ENCODE measurements around the gene STK11. TPM values are rescaled to one million over a fixed set of nuclear protein-coding genes. Genes with fewer than 3 reads are reported as not detected.
"Not testable (repeated sequence)": the region's sequence is repeated elsewhere in the genome, so short reads cannot be mapped to it uniquely, and the experiment has no call there.

Gene STK11
- polyA plus RNA-seq, 4 donors = 57.7 to 86.2 (median 66.4) TPM

- Histone ChIP-seq H3K27ac (ENCODE audit: low read depth in 1 of 3, low read length in 2 of 3) (no peak overlapping the region), H3K9me3 (ENCODE audit: control insufficient read depth in 2 of 2, insufficient read depth in 1 of 2, low read depth in 1 of 2, low read length in 1 of 2) (no peaks in the 10 kb centered on the region), H3K36me3 (ENCODE audit: control insufficient read depth in 3 of 3, insufficient read depth in 2 of 3, low read depth in 1 of 3, low read length in 3 of 3) (no peaks in the 10 kb centered on the region), H3K4me3 (ENCODE audit: low read depth in 1 of 3, low read length in 3 of 3) (no peak overlapping the region), H3K4me1 (ENCODE audit: control insufficient read depth in 3 of 3, insufficient read depth in 2 of 3, low read depth in 1 of 3, low read length in 2 of 3) (no peaks in the 10 kb centered on the region), H3K27me3 (ENCODE audit: control insufficient read depth in 3 of 3, insufficient read depth in 3 of 3, low read length in 3 of 3) (no peaks in the 10 kb centered on the region)
- DNase-seq (no peak), FAIRE-seq (no peak)
- WGBS, 3 donors = 59 to 74% (median 73%) methylated on average over 6 to 9 of the region's 9 CpGs
Measured at GRCh38 chr19:1189419-1189818, 16.2 kb upstream of the STK11 start.

DNA sequence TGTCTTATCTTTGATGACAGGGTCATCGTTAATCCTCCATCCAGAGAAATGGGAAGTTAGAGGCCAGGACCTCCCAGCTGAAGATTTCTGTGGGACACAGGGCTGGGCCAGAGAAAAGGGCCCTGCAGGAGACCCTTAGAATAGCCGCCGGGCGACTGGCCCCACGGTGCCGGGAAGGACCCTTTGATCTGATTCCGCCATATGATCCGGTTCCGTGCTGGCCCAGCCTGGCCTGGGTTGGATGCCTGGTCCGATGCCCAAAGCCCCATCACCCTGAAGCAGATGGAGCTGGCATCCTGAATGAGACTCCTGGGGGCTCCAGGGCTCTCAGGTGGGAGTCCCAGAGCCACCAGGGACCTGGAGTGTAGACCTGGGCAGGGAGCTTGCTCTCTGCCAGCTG lies 6.0 kb upstream of the STK11 start:
- peaks cover 0 to 18% (median 0%) of the 10 kb centered on the region in 3 donors for H3K4me1 ChIP-seq (ENCODE audit: control insufficient read depth in 3 of 3, insufficient read depth in 2 of 3, low read depth in 1 of 3, low read length in 2 of 3)
- no peak overlapping the region for H3K4me3 ChIP-seq (ENCODE audit: low read depth in 1 of 3, low read length in 3 of 3)
- DNase-seq (no peak), FAIRE-seq (no peak)
- WGBS, 3 donors = 87 to 92% (median 92%) methylated on average over 10 of the region's 10 CpGs
- H3K27ac ChIP-seq (ENCODE audit: low read depth in 1 of 3, low read length in 2 of 3) = no peak overlapping the region
- no peaks in the 10 kb centered on the region for H3K9me3 ChIP-seq (ENCODE audit: control insufficient read depth in 2 of 2, insufficient read depth in 1 of 2, low read depth in 1 of 2, low read length in 1 of 2)
- H3K27me3 ChIP-seq (ENCODE audit: control insufficient read depth in 3 of 3, insufficient read depth in 3 of 3, low read length in 3 of 3) = no peaks in the 10 kb centered on the region
- no peaks in the 10 kb centered on the region for H3K36me3 ChIP-seq (ENCODE audit: control insufficient read depth in 3 of 3, insufficient read depth in 2 of 3, low read depth in 1 of 3, low read length in 3 of 3)

DNA sequence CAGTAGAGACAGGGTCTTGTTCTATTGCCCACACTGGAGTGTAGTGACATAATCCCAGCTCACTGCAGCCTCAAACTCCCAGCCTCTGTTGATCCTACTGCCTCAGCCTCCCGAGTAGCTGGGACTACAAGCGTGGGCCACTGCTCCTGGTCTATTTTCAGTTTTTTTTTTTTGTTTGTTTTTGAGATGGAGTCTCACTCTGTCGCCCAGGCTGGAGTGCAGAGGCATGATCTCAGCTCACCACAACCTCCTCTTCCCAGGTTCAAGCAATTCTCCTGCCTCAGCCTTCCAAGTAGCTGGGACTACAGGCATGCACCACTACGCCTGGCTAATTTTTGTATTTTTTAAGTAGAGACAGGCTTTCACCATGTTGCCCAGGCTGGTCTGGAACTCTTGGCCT lies 5.0 kb upstream of the STK11 start:
- WGBS, 3 donors = 87 to 91% (median 90%) methylated on average over 4 of the region's 4 CpGs

GRCh38 chr19:1206150-1206863 lies 729 bp downstream of the STK11 start:
- Histone ChIP-seq H3K4me1 (ENCODE audit: control insufficient read depth in 3 of 3, insufficient read depth in 2 of 3, low read depth in 1 of 3, low read length in 2 of 3) (peaks cover 0 to 40% (median 6%) of the 10 kb centered on the region in 3 donors), H3K36me3 (ENCODE audit: control insufficient read depth in 3 of 3, insufficient read depth in 2 of 3, low read depth in 1 of 3, low read length in 3 of 3) (peaks cover 0 to 35% (median 0%) of the 10 kb centered on the region in 3 donors), H3K27me3 (ENCODE audit: control insufficient read depth in 3 of 3, insufficient read depth in 3 of 3, low read length in 3 of 3) (no peaks in the 10 kb centered on the region), H3K27ac (ENCODE audit: low read depth in 1 of 3, low read length in 2 of 3) (peak overlapping the region; percentile 89 to 95 (median 91)), H3K9me3 (ENCODE audit: control insufficient read depth in 2 of 2, insufficient read depth in 1 of 2, low read depth in 1 of 2, low read length in 1 of 2) (no peaks in the 10 kb centered on the region), H3K4me3 (ENCODE audit: low read depth in 1 of 3, low read length in 3 of 3) (peak overlapping the region; percentile 88 to 99 (median 93))
- FAIRE-seq = no peak
- 1% methylated on average over 66 to 78 of the region's 78 CpGs for WGBS, 3 donors
- no peak for DNase-seq

More for the DNA sequence above, 5.0 kb upstream of the STK11 start:
- H3K9me3 ChIP-seq (ENCODE audit: control insufficient read depth in 2 of 2, insufficient read depth in 1 of 2, low read depth in 1 of 2, low read length in 1 of 2); DNase-seq; H3K4me3 ChIP-seq (ENCODE audit: low read depth in 1 of 3, low read length in 3 of 3); H3K27me3 ChIP-seq (ENCODE audit: control insufficient read depth in 3 of 3, insufficient read depth in 3 of 3, low read length in 3 of 3); FAIRE-seq; H3K27ac ChIP-seq (ENCODE audit: low read depth in 1 of 3, low read length in 2 of 3); H3K36me3 ChIP-seq (ENCODE audit: control insufficient read depth in 3 of 3, insufficient read depth in 2 of 3, low read depth in 1 of 3, low read length in 3 of 3): not testable (repeated sequence)
- peaks cover 0 to 24% (median 4%) of the 10 kb centered on the region in 3 donors for H3K4me1 ChIP-seq (ENCODE audit: control insufficient read depth in 3 of 3, insufficient read depth in 2 of 3, low read depth in 1 of 3, low read length in 2 of 3)

DNA sequence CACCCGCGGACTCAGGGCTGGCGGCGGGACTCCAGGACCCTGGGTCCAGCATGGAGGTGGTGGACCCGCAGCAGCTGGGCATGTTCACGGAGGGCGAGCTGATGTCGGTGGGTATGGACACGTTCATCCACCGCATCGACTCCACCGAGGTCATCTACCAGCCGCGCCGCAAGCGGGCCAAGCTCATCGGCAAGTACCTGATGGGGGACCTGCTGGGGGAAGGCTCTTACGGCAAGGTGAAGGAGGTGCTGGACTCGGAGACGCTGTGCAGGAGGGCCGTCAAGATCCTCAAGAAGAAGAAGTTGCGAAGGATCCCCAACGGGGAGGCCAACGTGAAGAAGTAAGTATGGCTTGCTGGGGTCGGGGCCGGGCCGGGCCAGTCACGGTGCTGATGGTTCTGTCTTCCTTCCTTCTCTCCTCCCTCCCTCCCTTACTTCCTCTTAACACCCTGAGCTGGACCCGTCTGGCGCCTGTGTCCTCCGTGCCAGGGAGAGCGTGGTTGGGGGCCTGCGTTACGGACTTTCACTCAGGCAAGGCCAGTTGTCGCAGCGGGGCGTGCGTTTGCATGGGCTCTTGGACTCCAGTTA lies 1.4 kb downstream of the STK11 start:
- H3K4me3 ChIP-seq (ENCODE audit: low read depth in 1 of 3, low read length in 3 of 3) = peak overlapping the region; percentile 88 to 99 (median 93)
- DNase-seq (peak in 1 of 2 donors; percentile 55), FAIRE-seq (no peak)
- H3K27me3 ChIP-seq (ENCODE audit: control insufficient read depth in 3 of 3, insufficient read depth in 3 of 3, low read length in 3 of 3) = no peaks in the 10 kb centered on the region
- H3K36me3 ChIP-seq (ENCODE audit: control insufficient read depth in 3 of 3, insufficient read depth in 2 of 3, low read depth in 1 of 3, low read length in 3 of 3) = peaks cover 0 to 42% (median 0%) of the 10 kb centered on the region in 3 donors
- 1% methylated on average over 37 to 38 of the region's 38 CpGs for WGBS, 3 donors
- H3K4me1 ChIP-seq (ENCODE audit: control insufficient read depth in 3 of 3, insufficient read depth in 2 of 3, low read depth in 1 of 3, low read length in 2 of 3) = peaks cover 0 to 44% (median 6%) of the 10 kb centered on the region in 3 donors
- no peaks in the 10 kb centered on the region for H3K9me3 ChIP-seq (ENCODE audit: control insufficient read depth in 2 of 2, insufficient read depth in 1 of 2, low read depth in 1 of 2, low read length in 1 of 2)
- H3K27ac ChIP-seq (ENCODE audit: low read depth in 1 of 3, low read length in 2 of 3) = peak overlapping the region; percentile 89 to 95 (median 91)

GRCh38 chr19:1208830-1209229 lies 3.3 kb downstream of the STK11 start:
- peak overlapping the region; percentile 81 to 95 (median 91) for H3K27ac ChIP-seq (ENCODE audit: low read depth in 1 of 3, low read length in 2 of 3)
- peaks cover under 1 to 48% (median 8%) of the 10 kb centered on the region in 3 donors for H3K4me1 ChIP-seq (ENCODE audit: control insufficient read depth in 3 of 3, insufficient read depth in 2 of 3, low read depth in 1 of 3, low read length in 2 of 3)
- peak overlapping the region in 2 of 3 donors; percentile 22 to 28 for H3K4me3 ChIP-seq (ENCODE audit: low read depth in 1 of 3, low read length in 3 of 3)
- not testable (repeated sequence) for H3K27me3 ChIP-seq (ENCODE audit: control insufficient read depth in 3 of 3, insufficient read depth in 3 of 3, low read length in 3 of 3); FAIRE-seq; H3K9me3 ChIP-seq (ENCODE audit: control insufficient read depth in 2 of 2, insufficient read depth in 1 of 2, low read depth in 1 of 2, low read length in 1 of 2)
- H3K36me3 ChIP-seq (ENCODE audit: control insufficient read depth in 3 of 3, insufficient read depth in 2 of 3, low read depth in 1 of 3, low read length in 3 of 3) = peaks cover 0 to 58% (median 0%) of the 10 kb centered on the region in 3 donors
- 16 to 60% (median 36%) methylated on average over 10 of the region's 10 CpGs for WGBS, 3 donors
- DNase-seq = peak; percentile 94 to 99

DNA sequence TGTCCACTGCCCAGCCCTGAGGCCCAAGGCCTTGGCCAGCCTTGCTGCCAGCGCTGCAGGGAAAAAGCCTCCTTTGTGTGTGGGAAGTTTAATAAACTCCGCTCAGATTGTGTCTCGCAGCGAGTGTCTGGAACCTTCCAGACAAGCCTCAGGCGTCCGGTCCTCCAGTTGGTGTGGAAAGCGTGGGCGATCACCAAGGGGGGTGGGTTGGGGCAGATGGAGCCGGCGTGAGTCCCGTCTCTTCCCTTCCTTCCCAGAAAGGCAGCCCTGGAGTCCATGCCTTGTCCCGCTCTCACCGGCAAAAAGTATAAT lies 4.6 kb downstream of the STK11 start:
- H3K36me3 ChIP-seq (ENCODE audit: control insufficient read depth in 3 of 3, insufficient read depth in 2 of 3, low read depth in 1 of 3, low read length in 3 of 3) = peaks cover 0 to 72% (median 0%) of the 10 kb centered on the region in 3 donors
- FAIRE-seq = no peak
- H3K27ac ChIP-seq (ENCODE audit: low read depth in 1 of 3, low read length in 2 of 3) = peak overlapping the region in 1 of 3 donors; percentile 91
- no peaks in the 10 kb centered on the region for H3K9me3 ChIP-seq (ENCODE audit: control insufficient read depth in 2 of 2, insufficient read depth in 1 of 2, low read depth in 1 of 2, low read length in 1 of 2)
- 90 to 96% (median 96%) methylated on average over 13 of the region's 13 CpGs for WGBS, 3 donors
- H3K27me3 ChIP-seq (ENCODE audit: control insufficient read depth in 3 of 3, insufficient read depth in 3 of 3, low read length in 3 of 3) = no peaks in the 10 kb centered on the region
- H3K4me1 ChIP-seq (ENCODE audit: control insufficient read depth in 3 of 3, insufficient read depth in 2 of 3, low read depth in 1 of 3, low read length in 2 of 3) = peaks cover 4 to 49% (median 8%) of the 10 kb centered on the region in 3 donors
- no peak for DNase-seq
- H3K4me3 ChIP-seq (ENCODE audit: low read depth in 1 of 3, low read length in 3 of 3) = no peak overlapping the region

- no peak overlapping the region for H3K4me3 ChIP-seq (ENCODE audit: low read depth in 1 of 3, low read length in 3 of 3)
Measured at GRCh38 chr19:1211494-1212234, 6.1 kb downstream of the STK11 start.

More at GRCh38 chr19:1211494-1212234, 6.1 kb downstream of the STK11 start:
- H3K27me3 ChIP-seq (ENCODE audit: control insufficient read depth in 3 of 3, insufficient read depth in 3 of 3, low read length in 3 of 3) = no peaks in the 10 kb centered on the region
- peak overlapping the region in 2 of 3 donors; percentile 6 to 8 for H3K27ac ChIP-seq (ENCODE audit: low read depth in 1 of 3, low read length in 2 of 3)
- H3K36me3 ChIP-seq (ENCODE audit: control insufficient read depth in 3 of 3, insufficient read depth in 2 of 3, low read depth in 1 of 3, low read length in 3 of 3) = peaks cover 0 to 84% (median 0%) of the 10 kb centered on the region in 3 donors
- WGBS, 3 donors = 83 to 87% (median 86%) methylated on average over 32 to 33 of the region's 33 CpGs
- peaks cover 4 to 59% (median 8%) of the 10 kb centered on the region in 3 donors for H3K4me1 ChIP-seq (ENCODE audit: control insufficient read depth in 3 of 3, insufficient read depth in 2 of 3, low read depth in 1 of 3, low read length in 2 of 3)
- FAIRE-seq = no peak
- no peaks in the 10 kb centered on the region for H3K9me3 ChIP-seq (ENCODE audit: control insufficient read depth in 2 of 2, insufficient read depth in 1 of 2, low read depth in 1 of 2, low read length in 1 of 2)
- no peak for DNase-seq
